CD4-positive, alpha-beta T cell treated with Interferon alpha-2 for 1 hour (primary cell): ENCODE results near the gene ADAMTSL2.
A peak's percentile ranks its signal among the peaks of the same experiment; 100 is the strongest.

ENCODE experiments used
- DNase-seq, 2 donors: peaks; one replicate each; pipeline ENCODE4 v3.0.0-alpha.2; 2020 to 2022

ADAMTSL2 gene

GRCh38 chr9:133518706-133519449 is 15.6 kb upstream of the ADAMTSL2 start:
- no peak for DNase-seq

GRCh38 chr9:133519693-133520092 is 14.8 kb upstream of the ADAMTSL2 start:
- DNase-seq = no peak

DNA sequence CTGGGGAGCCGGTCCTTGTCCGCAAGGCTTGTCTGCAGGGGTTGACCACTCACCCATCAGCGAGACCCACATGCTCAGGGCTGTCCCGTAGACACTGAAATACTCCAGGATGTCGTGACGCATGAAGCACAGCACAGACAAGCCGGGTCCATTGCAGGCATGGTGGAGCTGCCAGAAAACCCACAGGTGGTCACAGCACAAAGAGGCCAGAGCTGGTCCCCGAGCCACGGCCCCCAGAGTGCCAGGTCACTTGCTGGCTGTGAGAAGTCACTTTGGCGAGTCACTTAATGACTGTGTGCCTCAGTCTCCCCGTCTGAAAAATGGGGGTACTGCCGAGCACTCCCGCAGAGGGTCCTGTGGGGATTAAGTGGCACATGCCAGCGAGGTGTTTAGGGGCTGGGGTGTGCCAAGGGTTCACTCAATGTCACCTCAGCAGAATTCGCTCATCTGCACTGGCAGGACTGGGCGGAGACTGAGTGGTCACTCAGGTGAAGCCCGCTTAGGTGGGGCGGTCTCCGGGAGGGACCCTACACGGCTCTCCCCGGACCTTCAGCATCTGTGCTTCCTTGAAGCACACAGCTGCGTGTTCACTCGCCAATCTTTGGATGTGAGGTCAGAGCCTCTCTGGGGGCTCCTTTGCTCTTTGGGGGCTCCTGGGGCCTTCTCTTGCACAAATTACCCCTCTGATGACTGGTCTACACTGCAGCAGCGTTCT is 14.2 kb upstream of the ADAMTSL2 start:
- DNase-seq = no peak

DNA sequence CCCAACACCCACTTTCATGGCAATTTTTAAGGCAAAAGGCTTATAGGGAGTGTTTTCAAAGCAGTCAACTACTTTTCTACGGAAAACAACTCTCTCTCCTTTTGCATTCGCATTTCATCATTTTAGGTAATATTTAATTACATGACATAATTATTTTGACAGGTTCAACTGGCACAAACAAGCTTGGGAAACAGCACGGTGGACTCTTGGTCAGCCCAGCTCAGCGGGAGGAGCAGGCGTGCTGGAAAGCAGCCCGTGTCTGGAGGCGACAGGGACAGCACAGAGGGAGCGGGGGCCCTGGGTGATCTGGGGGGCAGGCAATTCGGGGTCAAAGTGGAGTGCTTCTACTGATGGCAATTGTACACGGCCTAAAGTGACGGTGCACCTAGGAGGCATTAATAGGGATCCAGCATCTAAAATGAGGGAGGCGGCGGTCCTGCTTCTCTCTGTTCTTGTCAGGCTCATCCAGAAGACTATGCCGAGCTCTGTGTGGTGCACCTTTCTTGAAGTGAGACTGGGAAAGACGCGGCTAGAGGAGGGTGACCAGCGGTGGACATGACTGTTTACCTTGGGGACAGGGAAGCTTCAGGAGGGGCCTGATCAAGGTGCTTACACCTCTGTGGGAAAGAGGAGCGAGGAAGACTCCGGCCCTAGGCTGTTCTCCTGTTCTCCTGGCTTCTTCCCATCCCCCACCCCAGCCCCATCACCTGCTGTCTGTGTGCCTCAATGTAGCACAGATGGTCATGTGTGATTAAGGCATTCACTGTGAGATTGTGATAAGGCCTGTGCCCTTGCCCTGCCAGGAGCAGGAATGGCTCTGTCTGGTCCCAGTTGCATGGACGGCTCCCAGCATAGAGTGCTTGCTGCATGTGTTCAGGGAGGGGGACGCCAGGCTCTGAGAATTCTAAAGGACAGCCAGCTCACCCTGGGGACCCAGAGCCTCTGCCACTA is 13.1 kb upstream of the ADAMTSL2 start:
- DNase-seq = no peak

DNA sequence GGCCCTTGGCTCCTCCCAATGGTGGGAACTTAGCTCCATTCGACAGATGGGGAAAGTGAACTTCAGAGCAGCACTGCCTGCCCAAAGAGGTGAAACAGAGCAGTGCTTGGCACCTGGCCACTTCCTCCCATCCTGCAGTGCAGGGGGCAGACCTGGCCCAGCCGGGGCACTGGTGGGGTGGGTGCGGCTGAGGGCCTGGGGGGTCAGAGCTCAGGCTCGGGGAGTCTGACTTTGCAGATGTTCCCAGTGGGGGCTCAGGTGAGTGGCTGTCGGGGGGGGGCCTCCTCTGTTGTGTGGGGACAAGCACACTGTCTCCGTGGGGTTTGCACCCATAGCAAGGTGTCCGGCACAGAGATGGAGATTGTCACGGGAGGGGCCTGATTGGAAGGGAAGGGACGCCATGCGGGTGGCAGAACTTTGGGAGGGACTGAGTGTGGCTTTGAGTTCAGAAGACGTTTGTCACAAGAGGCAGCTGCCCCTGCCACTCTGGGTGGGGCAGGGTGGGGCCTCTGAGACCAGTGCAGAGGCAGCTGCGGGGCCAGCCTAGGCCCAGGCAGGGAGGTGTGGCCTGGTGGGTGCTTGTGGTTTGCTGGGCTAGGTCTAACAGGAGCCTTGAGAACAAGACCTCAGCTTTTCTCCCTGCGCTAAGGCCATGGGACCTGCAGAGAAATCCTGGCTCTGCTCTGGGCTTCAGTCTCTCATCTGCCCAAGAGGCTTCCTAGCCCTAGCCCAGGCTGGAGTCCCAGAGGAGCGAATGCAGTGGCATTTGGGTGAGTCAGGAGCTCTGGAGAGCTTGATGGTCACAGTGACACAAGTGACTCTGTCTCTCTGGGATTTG is 12.2 kb upstream of the ADAMTSL2 start:
- no peak for DNase-seq

GRCh38 chr9:133523106-133523505 is 11.4 kb upstream of the ADAMTSL2 start:
- no peak for DNase-seq

GRCh38 chr9:133524146-133524545 is 10.4 kb upstream of the ADAMTSL2 start:
- DNase-seq = no peak

DNA sequence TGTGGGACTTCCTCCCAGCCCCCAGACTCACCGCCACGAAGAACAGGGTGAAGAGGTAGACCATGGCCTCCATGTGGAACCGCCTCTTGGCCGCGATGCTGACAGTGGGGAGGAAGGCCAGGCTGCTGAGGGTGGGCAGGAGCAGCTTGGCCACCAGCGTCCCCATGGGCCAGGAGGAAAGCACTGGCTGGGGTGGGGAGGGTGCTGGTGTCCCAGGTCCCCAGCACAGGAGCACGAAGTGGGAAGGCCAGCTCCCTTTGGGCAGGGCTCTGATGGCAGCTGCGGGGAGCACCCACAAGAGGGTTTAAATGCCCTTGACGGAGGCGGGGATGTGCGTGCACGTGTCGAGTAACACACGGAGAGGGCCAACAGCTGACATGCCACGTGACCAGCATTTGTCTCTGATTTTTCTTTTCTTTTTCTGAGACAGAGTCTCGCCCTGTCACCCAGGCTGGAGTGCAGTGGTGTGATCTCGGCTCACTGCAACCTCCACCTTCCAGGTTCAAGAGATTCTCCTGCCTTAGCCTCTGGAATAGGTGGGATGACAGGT is 9.8 kb upstream of the ADAMTSL2 start, which contains the start of gene MYMK:
TSS of gene MYMK (minus strand) at position 281 of the 550 bp plus-strand sequence. CDS start at position 166, 115 bp downstream.
- no peak for DNase-seq

GRCh38 chr9:133525677-133526076 is 8.8 kb upstream of the ADAMTSL2 start:
- no peak for DNase-seq

DNA sequence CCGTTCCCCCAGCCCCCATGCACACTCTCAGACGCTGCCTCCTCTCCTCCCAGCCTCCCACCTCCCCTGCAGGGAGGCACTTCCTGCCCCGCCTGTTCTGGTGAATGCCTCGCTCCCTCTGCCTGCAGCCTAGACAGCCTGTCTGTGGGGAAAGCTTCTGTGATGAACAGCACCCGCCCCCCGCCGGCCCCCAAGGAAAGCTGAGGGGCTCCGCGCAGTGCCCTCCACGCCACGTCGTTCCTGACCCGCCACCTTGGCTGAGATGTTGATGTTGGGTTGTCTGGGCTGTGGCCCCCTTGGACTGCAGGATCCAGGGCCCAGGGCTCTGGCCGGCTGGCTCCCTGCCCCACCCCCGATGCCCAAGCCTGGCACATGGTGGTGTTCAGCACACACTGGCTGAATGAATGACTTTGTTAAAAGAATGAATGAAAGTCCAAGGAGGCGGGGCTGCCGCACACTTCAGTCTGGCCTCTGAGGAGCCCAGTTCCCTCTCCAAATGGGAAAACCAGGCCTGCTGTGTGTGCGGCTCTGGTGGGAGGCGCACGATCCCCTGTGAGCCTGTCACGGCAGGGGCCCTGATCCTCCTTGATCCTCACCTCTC is 7.7 kb upstream of the ADAMTSL2 start:
- no peak for DNase-seq

GRCh38 chr9:133527444-133527920 is 7.0 kb upstream of the ADAMTSL2 start:
- no peak for DNase-seq

DNA sequence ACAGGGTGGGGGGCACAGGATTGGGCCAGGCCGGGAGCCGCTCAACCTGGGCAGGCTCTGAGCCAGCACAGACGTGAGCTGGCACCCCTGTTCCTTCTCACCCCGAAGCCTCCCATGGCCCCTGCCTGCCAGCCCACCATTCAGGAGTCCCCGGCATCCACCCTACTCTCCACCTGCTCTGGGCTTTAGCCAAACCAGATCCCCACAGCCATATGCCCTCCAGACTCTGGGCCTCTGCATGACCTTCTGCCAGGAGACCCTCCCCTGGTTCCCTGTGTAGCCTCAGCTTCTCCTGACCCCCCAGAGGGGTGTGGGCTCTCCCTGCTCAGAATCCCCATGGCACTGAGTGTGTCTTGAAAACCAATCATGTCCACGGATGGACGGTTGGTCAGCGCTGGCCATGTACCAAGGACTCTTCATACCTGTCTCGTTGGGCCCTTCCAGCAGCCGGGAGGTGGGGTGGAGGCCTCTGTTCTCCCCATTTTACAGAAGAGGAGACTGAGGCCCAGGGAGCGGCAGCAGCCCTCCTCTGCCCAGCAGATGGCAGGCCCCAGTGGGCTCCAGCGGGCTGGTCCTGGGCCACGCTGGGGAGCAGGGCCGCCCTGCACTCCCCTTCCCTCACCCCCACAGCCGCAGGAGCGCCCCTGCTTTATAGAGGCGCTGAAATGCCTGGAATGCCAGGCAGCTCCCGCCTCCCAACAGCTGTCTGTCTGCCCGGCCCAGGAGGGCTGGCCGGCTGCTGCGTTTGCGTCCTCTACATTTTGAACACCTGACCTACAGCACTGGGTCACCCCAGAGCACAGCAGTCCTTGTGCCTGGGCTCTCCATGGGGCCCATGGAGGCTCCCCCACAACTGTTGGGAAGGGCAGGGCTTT is 6.3 kb upstream of the ADAMTSL2 start:
- DNase-seq = no peak

DNA sequence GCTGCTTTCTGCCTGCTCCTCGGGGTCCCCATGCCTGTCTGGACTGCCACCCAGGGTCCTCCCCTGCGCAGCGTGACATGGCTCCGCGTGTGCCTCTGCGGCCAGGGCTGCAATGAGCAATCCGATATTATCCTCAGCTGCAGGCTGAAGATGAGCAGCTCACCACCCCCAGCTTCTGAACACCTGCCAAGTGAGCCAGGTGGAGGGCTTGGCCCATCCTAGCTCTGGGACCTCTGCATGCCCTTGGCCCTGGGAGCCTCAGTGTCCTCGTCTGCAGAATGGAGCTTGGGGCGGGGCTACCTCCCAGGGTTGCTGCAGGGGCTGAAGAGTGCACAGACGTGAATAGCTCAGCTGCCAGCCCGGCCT is 5.6 kb upstream of the ADAMTSL2 start:
- no peak for DNase-seq

- DNase-seq = no peak
Observed at GRCh38 chr9:133529457-133529856, 5.0 kb upstream of the ADAMTSL2 start.

GRCh38 chr9:133529874-133530273 is 4.6 kb upstream of the ADAMTSL2 start:
- DNase-seq = no peak

GRCh38 chr9:133531293-133531692 is 3.2 kb upstream of the ADAMTSL2 start:
- DNase-seq = no peak

GRCh38 chr9:133532937-133533668 is 1.4 kb upstream of the ADAMTSL2 start:
- peak; percentile 68 to 71 for DNase-seq

DNA sequence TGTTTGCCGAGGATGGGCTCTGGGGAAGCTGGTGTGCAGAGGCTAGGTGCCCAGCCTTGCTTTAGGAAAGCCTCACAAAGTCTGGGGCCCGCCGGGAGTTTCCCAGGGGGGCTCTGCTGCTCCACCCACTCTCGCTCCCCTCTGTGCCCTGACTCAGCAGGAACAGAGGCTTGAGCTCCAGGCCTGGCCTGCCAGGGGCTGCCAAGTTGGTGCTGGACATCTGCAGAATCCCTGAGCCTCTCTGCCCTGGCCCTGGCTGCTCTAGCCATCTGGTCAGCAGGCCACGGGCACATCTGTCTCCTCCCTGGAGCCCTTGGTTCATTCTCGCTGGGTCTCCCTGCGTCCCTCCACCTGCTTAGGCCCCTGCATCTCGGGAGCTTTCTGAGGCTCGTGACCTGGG is 647 bp upstream of the ADAMTSL2 start:
- no peak for DNase-seq

- DNase-seq = no peak
Observed at GRCh38 chr9:133535306-133535877, 888 bp downstream of the ADAMTSL2 start.
